Measurements from ENCODE around the gene NRXN3. TPM values are rescaled to one million over a fixed set of nuclear protein-coding genes. Genes with fewer than 3 reads are reported as not detected.
A peak's percentile ranks its signal among the peaks of the same experiment; 100 is the strongest.

The NRXN3 gene
- total and polyA plus RNA-seq, 2 of the 4 experiments (the other 2 are of a cell fraction) = 4.8 to 25.1 TPM

- Histone ChIP-seq H3K14ac (replicated peaks; ENCODE audit: low read depth, low read length) (no peak overlapping the region), H4K8ac (ENCODE audit: low read depth in 2 of 2, low read length in 2 of 2) (no peak overlapping the region), H3K27ac (ENCODE audit: insufficient read depth, low read length) (no peak overlapping the region), H2BK20ac (ENCODE audit: low read depth, low read length) (no peak overlapping the region), H3K79me1 (ENCODE audit: low read depth in 1 of 2, low read length in 2 of 2) (no peaks in the 10 kb centered on the region; a peak in 1 of 4 replicates), H2BK120ac (ENCODE audit: low read depth, low read length) (no peak overlapping the region), H3K4me1 (ENCODE audit: control insufficient read depth, insufficient read depth, low read length) (no peaks in the 10 kb centered on the region), H3K27me3 (ENCODE audit: control insufficient read depth, insufficient read depth, low read length) (no peaks in the 10 kb centered on the region), H2BK15ac (ENCODE audit: low read depth, low read length) (no peak overlapping the region), H3K9me1 (ENCODE audit: insufficient read depth, low read length) (0 out of 2 replicates have a peak, but pooled peaks cover 2% of the 10 kb centered on the region), H2AK9ac (replicated peaks; ENCODE audit: low read depth, low read length, poor library complexity) (no peak overlapping the region), H3K4me2 (ENCODE audit: low read depth, low read length) (no peak overlapping the region), H3K18ac (ENCODE audit: low read depth, low read length) (no peak overlapping the region), H3K9ac (ENCODE audit: low read depth, low read length) (no peak overlapping the region), H3K4ac (ENCODE audit: low read depth, low read length) (no peak overlapping the region), H3K9me3 (ENCODE audit: control insufficient read depth, insufficient read depth, low read length) (no peaks in the 10 kb centered on the region), H3K23ac (ENCODE audit: low read depth, low read length) (no peak overlapping the region), H2AK5ac (ENCODE audit: low read depth, low read length) (no peak overlapping the region), H4K91ac (ENCODE audit: insufficient read depth, low read depth, low read length) (no peak overlapping the region), H2AFZ (replicated peaks; ENCODE audit: low read length, poor library complexity) (no peak overlapping the region), H2BK5ac (ENCODE audit: low read depth, low read length, poor library complexity, severe bottlenecking) (no peak overlapping the region), H3K36me3 (ENCODE audit: control insufficient read depth, insufficient read depth, low read length) (no peaks in the 10 kb centered on the region), H3K4me3 (ENCODE audit: insufficient read depth, low read depth, low read length) (no peak overlapping the region), H3K56ac (ENCODE audit: extremely low read depth, insufficient read depth, low read length) (no peak overlapping the region), H4K20me1 (ENCODE audit: insufficient read depth, low read length) (no peaks in the 10 kb centered on the region), H4K5ac (ENCODE audit: low read depth, low read length) (no peak overlapping the region)
- intact Hi-C loops (cut with micrococcal nuclease) (no loop called here), in situ Hi-C loops (cut with MboI; ENCODE audit: low sequenced_read_pairs) (no loop called here), dilution Hi-C loops (cut with HindIII; ENCODE audit: low sequenced_read_pairs, unreplicated experiment) (no loop called here)
- no CpG with 5 or more reads among the region's 3 CpGs for WGBS, 2 experiments (ENCODE audit: extremely low coverage in 2 of 2, insufficient read length in 1 of 2)
- DNase-seq (peak; percentile 6), ATAC-seq (ENCODE audit: low read depth) (no peak)
- ChIA-PET POLR2A (ENCODE audit: unreplicated experiment) (no interaction called here), CTCF (no interaction called here)
- no peak for TF ChIP-seq MAZ (IDR thresholded peaks at IDR 0.05; ENCODE audit: borderline replicate concordance, low read depth, low read length)
- no peak for TF ChIP-seq BHLHE40 (IDR thresholded peaks at IDR 0.05; ENCODE audit: low read depth, low read length)
- no peak for TF ChIP-seq FOS (IDR thresholded peaks at IDR 0.05; ENCODE audit: low read depth, low read length)
- TF ChIP-seq USF2 (IDR thresholded peaks at IDR 0.05; ENCODE audit: low read depth, low read length) = no peak
- TF ChIP-seq MXI1 (IDR thresholded peaks at IDR 0.05; ENCODE audit: borderline replicate concordance, low read depth, low read length) = no peak
- no peak for TF ChIP-seq NFE2L2 (IDR thresholded peaks at IDR 0.05; ENCODE audit: low read depth, low read length)
- no peak for TF ChIP-seq MAFK (IDR thresholded peaks at IDR 0.05; ENCODE audit: low read depth, low read length)
- no TSS peak for BruUV-seq (replicated peaks)
Observed at GRCh38 chr14:79829405-79830166, 1659.4 kb downstream of the NRXN3 start.

Data from IMR-90 (cell line).